CD4-positive, alpha-beta T cell treated with Interferon gamma for 1 hour (primary cell): Measurements from ENCODE around the gene WIPF1.
A peak's percentile ranks its signal among the peaks of the same experiment; 100 is the strongest.

Source experiments
- DNase-seq: peaks from one replicate; pipeline ENCODE4 v3.0.0-alpha.2; 2020

The WIPF1 gene

GRCh38 chr2:174595116-174595809 lies 2.3 kb downstream of the WIPF1 start:
- DNase-seq: no peak

- DNase-seq: no peak
These were observed 3.1 kb downstream of the WIPF1 start for GRCh38 chr2:174594456-174594855.

GRCh38 chr2:174593574-174594203 lies 3.9 kb downstream of the WIPF1 start:
- DNase-seq: peak; percentile 78

GRCh38 chr2:174593041-174593440 lies 4.6 kb downstream of the WIPF1 start:
- no peak for DNase-seq

GRCh38 chr2:174591740-174592139 lies 5.9 kb downstream of the WIPF1 start:
- DNase-seq: no peak

- DNase-seq: no peak
These were observed 6.5 kb downstream of the WIPF1 start for GRCh38 chr2:174590928-174591648.

- DNase-seq: no peak
These were observed 7.3 kb downstream of the WIPF1 start for GRCh38 chr2:174590346-174590745.

GRCh38 chr2:174589334-174589733 lies 8.3 kb downstream of the WIPF1 start:
- no peak for DNase-seq

- no peak for DNase-seq
These were observed 9.1 kb downstream of the WIPF1 start for GRCh38 chr2:174588463-174588862.

- no peak for DNase-seq
These were observed 10.0 kb downstream of the WIPF1 start for GRCh38 chr2:174587579-174587978.

GRCh38 chr2:174586418-174587295 lies 10.9 kb downstream of the WIPF1 start:
- DNase-seq: no peak

- DNase-seq: no peak
These were observed 11.8 kb downstream of the WIPF1 start for GRCh38 chr2:174585657-174586252.

- no peak for DNase-seq
These were observed 12.5 kb downstream of the WIPF1 start for GRCh38 chr2:174585146-174585545.

- no peak for DNase-seq
These were observed 16.1 kb downstream of the WIPF1 start for GRCh38 chr2:174581491-174581890.

- DNase-seq: no peak
These were observed 16.7 kb downstream of the WIPF1 start for GRCh38 chr2:174580951-174581350.

GRCh38 chr2:174577967-174578589 lies 19.5 kb downstream of the WIPF1 start:
- peak; percentile 64 for DNase-seq

GRCh38 chr2:174575124-174575776 lies 22.4 kb downstream of the WIPF1 start:
- no peak for DNase-seq

- DNase-seq: no peak
These were observed 22.9 kb downstream of the WIPF1 start for GRCh38 chr2:174574657-174575056.

- DNase-seq: peak; percentile 56
These were observed 24.0 kb downstream of the WIPF1 start for GRCh38 chr2:174573621-174574081.

- DNase-seq: no peak
These were observed 25.0 kb downstream of the WIPF1 start for GRCh38 chr2:174572556-174572955.

- no peak for DNase-seq
These were observed 25.8 kb downstream of the WIPF1 start for GRCh38 chr2:174571669-174572323.
